GM19395 (cell line): ENCODE measurements around the gene NTN4.
"Not testable (repeated sequence)": the region's sequence is repeated elsewhere in the genome, so short reads cannot be mapped to it uniquely, and the experiment has no call there.

ENCODE experiments used
- ATAC-seq: cut with Tn5 transposase; IDR thresholded peaks from one replicate; pipeline ENCODE4 v1.9.1; 2021; ENCODE audit warnings: mild to moderate bottlenecking, moderate library complexity; ENCODE audit not compliant: unreplicated experiment

Gene NTN4

GRCh38 chr12:95671265-95671664, 119.3 kb downstream of the NTN4 start:
- no peak for ATAC-seq

GRCh38 chr12:95663525-95663924, 127.0 kb downstream of the NTN4 start:
- no peak for ATAC-seq

DNA sequence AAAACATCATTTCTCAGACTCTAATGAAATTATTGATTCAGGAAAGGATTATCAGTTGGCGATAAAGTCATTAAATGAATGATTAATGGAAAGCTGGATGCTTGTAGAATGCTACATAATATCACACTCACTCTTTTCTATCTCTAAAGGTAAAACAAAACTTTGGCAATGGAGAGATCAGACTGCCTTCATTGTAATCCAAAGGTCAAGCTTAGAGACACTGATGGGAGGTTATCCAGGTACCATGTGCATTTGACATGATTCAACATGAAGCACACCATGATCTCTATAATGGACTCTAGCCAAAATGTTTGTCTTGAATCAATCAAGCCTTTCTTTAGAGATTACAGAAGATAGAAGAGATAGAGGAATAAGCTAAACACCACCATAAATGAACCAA, 129.2 kb downstream of the NTN4 start:
- ATAC-seq = no peak

DNA sequence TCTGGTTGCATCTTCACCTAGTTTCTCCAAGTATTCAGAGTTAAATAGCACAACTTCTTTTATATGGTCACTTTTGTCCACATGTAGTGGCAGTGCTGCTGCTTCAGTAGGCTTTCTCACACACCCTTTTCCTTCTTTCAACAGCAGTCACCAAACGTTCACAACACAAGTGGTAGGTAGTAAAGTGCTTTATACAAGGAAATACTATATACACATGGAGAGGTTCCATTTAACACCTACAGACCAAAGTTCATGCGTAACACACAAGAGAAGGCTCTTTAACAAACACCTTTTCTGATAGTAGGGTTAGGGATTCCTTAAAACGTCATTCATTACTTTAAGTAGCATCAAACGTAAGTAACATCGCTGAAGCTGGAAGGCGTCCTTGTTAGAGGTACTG, 132.2 kb downstream of the NTN4 start:
- no peak for ATAC-seq

DNA sequence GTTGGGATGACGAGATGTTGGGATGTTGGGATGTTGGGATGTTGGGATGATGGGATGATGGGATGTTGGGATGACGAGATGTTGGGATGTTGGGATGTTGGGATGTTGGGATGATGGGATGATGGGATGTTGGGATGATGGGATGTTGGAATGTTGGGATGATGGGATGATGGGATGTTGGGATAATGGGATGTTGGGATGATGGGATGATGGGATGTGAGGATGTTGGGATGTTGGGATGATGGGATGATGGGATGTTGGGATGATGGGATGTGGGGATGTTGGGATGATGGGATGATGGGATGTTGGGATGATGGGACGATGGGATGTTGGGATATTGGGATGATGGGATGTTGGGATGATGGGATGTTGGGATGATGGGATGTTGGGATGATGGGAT, 135.9 kb downstream of the NTN4 start:
- not testable (repeated sequence) for ATAC-seq

GRCh38 chr12:95653771-95654546, 136.6 kb downstream of the NTN4 start:
- ATAC-seq = no peak

- no peak for ATAC-seq
Measured at GRCh38 chr12:95651681-95652080, 138.9 kb downstream of the NTN4 start.

DNA sequence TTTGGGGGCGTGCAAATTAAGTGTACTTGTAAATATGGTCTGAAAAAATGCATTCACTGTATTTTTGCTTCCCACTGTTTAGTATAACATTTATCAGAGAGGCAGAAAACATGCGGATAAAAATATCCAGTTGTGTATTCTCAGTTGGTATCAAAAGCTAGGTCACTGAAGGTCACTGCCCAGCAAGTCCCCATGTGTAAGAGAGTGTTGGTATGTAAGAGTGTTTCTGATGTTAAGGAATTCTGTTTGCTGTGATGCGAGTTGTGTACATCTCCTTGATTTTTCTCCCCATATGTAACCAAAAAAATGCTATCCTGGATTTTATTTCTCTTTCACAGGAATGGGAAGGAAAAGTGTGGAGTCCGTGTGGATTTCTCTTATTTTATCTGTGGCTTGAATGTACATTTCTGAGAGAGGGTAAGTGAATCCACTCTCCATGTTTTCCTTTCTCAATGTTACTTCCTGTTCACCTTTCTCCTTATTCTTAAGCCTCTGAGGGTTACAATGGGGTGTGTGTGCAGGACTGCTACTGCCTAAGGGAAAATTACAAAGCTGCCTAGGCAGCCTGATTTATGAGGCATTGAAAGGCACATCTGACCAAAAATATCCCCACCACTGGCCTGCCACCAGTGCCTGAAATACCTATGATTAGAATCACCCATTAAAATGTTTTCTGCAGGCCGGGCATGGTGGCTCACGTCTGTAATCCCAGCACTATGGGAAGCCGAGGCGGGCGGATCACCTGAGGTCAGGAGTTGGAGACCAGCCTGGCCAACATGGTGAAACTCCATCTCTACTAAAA, 141.4 kb downstream of the NTN4 start:
- ATAC-seq = no peak

DNA sequence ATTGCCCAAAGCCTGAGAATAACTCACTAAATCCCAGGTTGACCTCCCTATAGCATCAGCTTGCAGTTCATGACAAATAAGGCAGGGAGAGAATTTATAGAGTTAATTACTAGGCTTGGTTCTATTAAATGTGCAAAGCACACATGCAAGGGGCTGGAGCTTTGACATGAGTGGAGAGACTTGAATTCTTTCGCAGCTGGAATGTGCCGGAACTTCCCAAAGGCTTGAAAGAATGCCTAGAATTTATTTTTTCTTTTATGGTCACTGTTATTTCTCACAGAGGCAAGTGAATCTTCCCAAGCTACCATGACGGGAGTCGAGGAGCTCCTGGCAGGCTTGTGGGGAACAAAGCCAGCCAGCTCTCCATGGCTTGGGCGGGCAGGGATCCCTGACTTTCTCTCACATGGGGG, 143.8 kb downstream of the NTN4 start:
- ATAC-seq = no peak

DNA sequence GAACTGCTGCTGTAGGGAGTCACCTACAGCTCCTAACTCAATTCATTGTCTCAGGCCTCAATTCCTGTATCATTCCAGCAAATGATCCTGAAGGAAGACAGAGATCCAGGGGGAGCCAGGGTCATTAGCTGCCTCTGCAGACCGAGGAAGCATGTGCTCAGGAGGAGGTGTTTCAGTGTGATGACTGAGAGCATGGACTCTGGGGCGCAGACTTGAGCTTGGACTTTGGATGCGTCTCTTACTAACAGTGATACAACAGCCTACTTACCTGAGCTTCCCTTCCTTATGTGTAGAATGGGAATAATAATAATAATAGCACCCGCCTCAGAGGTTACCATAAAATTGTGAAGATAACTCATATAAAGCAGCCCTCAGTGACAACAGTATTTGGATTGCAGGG, 147.3 kb downstream of the NTN4 start:
- no peak for ATAC-seq

DNA sequence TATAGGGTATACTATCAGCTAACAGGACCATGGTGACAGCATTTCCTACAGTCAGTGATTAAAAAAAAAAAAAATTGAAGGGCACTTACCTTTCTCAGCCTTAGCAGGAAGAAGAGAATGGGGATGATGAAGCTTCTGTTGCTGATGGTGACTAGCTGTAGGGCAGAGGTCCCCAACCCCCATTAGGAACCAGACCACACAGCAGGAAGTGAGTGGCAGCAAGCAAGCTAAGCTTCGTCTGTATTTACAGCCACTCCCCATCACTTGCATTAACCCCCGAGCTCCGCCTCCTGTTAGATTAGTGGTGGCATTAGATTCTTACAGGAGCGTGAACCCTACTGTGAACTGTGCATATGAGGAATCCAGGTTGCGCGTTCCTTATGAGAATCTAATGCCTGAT, 148.0 kb downstream of the NTN4 start:
- no peak for ATAC-seq

DNA sequence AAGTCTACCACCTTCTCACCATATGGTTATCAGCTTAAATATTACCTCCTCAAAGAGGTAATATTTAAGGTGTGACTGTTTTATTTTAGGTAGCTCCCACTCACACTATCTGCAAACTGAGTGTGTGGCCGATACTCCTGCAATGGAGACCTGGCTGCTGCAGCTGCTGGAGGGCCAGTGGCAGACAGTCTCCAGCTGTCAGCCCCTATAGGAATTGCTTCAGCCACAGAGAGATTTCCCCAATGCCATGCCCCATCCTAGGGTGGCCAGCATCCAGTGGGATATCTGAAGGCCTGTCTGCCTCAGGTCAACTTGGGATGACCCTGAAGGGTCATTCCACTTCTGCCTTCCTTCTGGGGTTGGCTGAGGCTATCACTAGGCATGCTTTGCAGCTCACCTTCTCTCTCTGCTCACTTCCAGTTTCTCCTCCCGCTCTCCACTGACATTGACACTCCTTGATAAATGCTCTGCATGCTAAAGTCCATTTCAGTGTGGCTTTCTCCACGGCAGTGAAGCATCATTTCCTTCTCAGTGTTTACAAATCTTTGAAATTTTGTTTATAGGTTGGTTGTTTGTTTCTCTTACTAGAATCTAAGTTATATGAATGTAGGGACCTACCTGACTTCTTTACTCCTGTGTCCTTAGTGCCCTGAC, 149.1 kb downstream of the NTN4 start:
- no peak for ATAC-seq

DNA sequence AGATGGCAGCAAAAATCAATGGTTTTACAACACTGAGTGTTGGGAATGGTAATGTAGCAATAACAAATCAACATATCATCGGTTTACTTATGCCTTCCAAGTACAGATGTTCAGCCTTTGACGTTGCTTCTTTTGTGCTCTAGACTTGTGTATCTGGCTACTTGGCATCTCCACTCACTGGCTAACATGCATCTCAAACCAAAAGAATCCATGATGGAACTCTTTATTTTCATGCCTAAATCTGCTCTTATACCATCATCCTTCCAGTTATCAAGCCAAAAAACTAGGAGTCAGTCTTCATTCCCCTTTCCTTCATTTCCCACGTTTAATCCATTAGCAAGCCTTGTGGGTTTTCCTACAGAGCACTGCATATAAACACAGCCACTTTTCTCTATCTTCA, 150.0 kb downstream of the NTN4 start:
- no peak for ATAC-seq

DNA sequence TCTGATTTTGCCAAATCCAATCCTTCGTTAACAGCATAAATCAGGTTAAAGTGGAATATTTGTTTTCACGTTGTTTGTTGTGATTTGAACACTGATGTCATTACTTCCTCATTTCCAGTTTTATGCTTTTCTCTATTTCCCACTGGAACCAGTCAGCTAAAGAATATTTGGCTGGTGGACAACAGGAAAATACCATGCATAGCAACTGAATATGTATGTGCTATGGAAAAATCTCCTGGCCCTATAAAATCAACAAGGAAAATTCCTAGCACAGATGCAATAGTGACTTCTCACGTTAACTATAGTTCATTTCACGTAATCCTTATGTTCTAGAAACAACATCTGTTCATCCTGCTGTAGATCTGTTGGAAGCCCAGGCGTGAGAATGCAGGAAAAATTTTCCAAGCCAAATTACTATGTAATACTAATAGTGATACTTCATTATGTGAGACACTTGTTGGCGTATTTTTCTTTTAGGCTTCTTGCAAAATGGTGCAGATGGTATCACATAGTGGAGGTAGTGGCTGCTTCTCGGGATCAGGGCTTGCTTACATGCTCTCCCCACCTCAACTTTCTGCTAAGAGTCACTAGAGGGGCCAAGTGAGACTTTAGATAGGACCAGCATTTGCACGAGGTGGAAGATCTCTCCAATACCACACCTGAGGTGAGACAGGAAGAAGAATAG, 153.0 kb downstream of the NTN4 start:
- ATAC-seq = no peak

GRCh38 chr12:95637010-95637409, 153.6 kb downstream of the NTN4 start:
- no peak for ATAC-seq

DNA sequence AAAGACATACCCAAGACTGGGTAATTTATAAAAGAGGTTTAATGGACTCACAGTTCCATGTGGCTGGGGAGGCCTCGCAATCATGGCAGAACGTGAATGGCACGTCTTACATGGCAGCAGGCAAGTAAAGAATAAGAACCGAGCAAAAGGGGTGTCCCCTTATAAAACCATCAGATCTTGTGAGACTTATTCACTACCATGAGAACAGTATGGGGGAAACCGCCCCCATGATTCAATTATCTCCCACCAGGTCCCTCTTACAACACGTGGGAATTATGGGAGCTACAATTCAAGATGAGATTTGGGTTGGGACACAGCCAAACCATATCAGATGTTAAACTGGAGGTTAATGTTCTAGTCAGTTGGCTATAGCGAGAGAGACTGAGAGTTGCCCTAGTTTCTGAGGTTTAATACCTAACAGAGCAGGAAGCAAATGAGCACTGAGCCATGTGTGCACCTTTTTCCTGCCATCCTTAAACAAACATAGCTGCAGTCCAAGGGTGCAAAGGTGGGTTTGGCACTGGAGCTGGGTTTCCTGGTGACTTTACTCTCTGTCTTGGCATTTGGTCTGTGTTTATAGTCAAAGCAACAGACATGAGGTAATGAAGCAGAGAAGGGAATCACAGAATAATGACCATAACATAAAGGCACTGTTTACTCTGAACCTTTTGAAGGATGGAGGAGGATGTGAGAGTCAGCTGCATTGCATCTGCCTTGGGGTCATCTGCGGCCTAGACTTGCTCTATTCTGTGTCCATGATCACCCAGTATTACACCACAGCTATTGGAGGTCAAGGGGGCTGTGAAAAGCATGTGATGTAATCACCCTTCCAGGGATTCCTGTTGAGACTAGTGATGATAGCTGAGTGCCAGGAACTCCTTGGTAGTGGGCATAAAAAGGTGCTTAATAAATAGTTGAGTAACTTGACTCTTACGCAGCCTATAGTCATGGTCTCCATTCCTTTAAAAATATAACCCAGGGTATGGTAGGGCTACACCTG, 155.6 kb downstream of the NTN4 start:
- no peak for ATAC-seq

GRCh38 chr12:95633732-95634465, 156.7 kb downstream of the NTN4 start:
- no peak for ATAC-seq

DNA sequence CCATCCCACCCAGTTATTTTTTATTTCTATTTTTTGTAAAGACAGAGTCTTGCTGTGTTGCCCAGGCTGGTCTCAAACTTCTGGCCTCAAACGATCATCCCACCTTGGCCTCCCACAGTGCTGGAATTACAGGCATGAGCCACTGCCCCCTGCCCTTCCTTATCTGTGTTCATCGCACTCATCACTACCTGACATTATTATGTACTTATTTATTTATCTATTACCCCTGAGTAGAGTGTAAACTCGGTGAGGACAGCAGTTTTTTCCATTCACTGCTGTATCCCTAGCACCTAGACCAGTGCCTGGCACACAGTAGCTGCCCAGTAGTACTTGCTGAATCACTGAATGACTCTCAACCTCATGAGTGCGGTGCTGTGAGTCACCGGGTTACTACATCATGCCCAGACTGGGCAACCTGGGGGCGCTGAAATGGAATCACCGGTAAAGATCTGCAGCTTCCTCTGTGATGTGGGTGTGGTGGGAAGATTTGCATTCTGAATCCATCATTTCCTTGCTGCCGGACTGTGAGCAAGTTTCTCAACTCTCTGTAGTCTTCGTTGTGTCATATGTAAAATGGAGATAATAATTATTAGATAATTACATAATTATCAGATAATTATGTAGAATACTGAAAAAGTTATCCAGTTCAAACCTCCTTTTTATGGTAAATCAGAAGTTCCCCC, 157.4 kb downstream of the NTN4 start:
- ATAC-seq = no peak

DNA sequence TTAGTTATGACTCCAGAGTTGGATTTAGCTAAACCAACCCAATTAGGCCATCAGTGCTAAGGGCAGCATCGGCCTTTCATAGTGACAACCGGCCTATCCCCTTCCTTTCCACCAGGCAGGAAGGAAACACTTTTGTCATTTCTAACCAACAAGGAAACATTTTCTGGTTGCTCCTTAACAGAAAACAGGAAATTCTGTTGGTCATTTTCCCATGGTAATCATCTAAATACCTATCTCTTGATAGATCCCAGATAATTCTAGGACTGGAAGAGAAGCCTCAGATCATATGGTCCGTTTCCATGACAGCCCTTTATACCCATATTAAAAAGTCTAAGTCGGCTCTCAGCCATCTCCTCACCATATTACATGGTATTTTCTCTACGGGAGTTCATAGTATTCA, 160.1 kb downstream of the NTN4 start:
- no peak for ATAC-seq
